CD4-positive, alpha-beta T cell (primary cell): ENCODE data around the gene FN3KRP. TPM values are rescaled to one million over a fixed set of nuclear protein-coding genes. Genes with fewer than 3 reads are reported as not detected.

Experiments used
- ATAC-seq: fragments of 200-7000 bp; cut with Tn5 transposase; one replicate; pipeline ENCODE4 v1.10.0; 2022; ENCODE audit warnings: mild to moderate bottlenecking; ENCODE audit not compliant: poor library complexity
- CTCF ChIA-PET: fragments of 350-600 bp; sonication (Branson Sonifier 250); formaldehyde crosslinking; loops from one replicate; lab custom pipeline; 2021; ENCODE audit warnings: antibody characterized with exemption, inconsistent platforms; lab: Charles Lee
- POLR2A ChIA-PET: fragments of 350-600 bp; sonication (Branson Sonifier 250); formaldehyde crosslinking; loops from one replicate; lab custom pipeline; 2021; ENCODE audit warnings: antibody characterized with exemption, inconsistent platforms; lab: Charles Lee
- DNase-seq, 14 experiments: peaks; one replicate each; pipeline ENCODE4 v3.0.0-alpha.2; 2013 to 2020; ENCODE audit warnings: mixed read lengths in 2 of 14
- H3K27ac ChIP-seq, 2 donors: one replicate each; pipeline versions ENCODE4 v1.5.1 to v1.7.0; 2013; ENCODE audit warnings: low read length in 2 of 2, low read depth in 1 of 2, mild to moderate bottlenecking in 1 of 2
- H3K27me3 ChIP-seq, 2 experiments: 1 replicate in 1 of 2; 2 replicates in 1 of 2; pipeline versions ENCODE4 v1.6.1 to v1.7.0; 2013; ENCODE audit warnings: low read length in 2 of 2, control low read depth in 1 of 2, mild to moderate bottlenecking in 1 of 2, moderate library complexity in 1 of 2; ENCODE audit not compliant: insufficient read depth in 2 of 2, control insufficient read depth in 1 of 2
- H3K36me3 ChIP-seq: one replicate; pipeline ENCODE4 v1.6.1; 2013; ENCODE audit warnings: low read length, control low read depth; ENCODE audit not compliant: insufficient read depth
- H3K4me1 ChIP-seq: one replicate; pipeline ENCODE4 v1.6.1; 2013; ENCODE audit warnings: low read length, control low read depth; ENCODE audit not compliant: insufficient read depth
- H3K4me3 ChIP-seq: one replicate; pipeline ENCODE4 v1.5.1; 2013; ENCODE audit warnings: mild to moderate bottlenecking, low read length, moderate library complexity
- H3K9me3 ChIP-seq, 2 experiments: 1 replicate in 1 of 2; 2 replicates in 1 of 2; pipeline versions ENCODE4 v1.6.1 to v1.7.0; 2013; ENCODE audit warnings: low read length in 2 of 2, mild to moderate bottlenecking in 2 of 2, control low read depth in 1 of 2, moderate library complexity in 1 of 2; ENCODE audit not compliant: control insufficient read depth in 1 of 2, insufficient read depth in 1 of 2
- H3K27ac Mint-ChIP-seq: one replicate; pipeline ENCODE4 v1.8.0; 2020; ENCODE audit warnings: mixed read lengths
- H3K27me3 Mint-ChIP-seq: one replicate; pipeline ENCODE4 v1.8.0; 2021; ENCODE audit warnings: mixed read lengths
- H3K36me3 Mint-ChIP-seq: one replicate; pipeline ENCODE4 v1.8.0; 2021; ENCODE audit warnings: low read depth, mixed read lengths
- H3K4me1 Mint-ChIP-seq: one replicate; pipeline ENCODE4 v1.8.0; 2021; ENCODE audit warnings: low read depth, mixed read lengths
- H3K4me3 Mint-ChIP-seq: one replicate; pipeline ENCODE4 v1.8.0; 2020; ENCODE audit warnings: mild to moderate bottlenecking, mixed read lengths
- H3K9me3 Mint-ChIP-seq: one replicate; pipeline ENCODE4 v1.8.0; 2020; ENCODE audit warnings: mixed read lengths
- CTCF ChIP-seq: fragments of 200-600 bp; IDR thresholded peaks from one replicate; pipeline ENCODE4 v1.8.0; 2022; ENCODE audit warnings: antibody characterized with exemption, mild to moderate bottlenecking
- intact Hi-C, 2 experiments: fragments of 100-400 bp; cut with DNase I in 1 of 2; cut with micrococcal nuclease in 1 of 2; formaldehyde crosslinking; loops; one replicate each; pipeline versions ENCODE4 v1.15.1 to v1.9.0; 2023 to 2025; cut with DNase I, micrococcal nuclease
- total RNA-seq, 174 experiments: library from RNA in 2 of 174; stranded (reverse) in 2 of 174; gene quantifications; one replicate each; pipeline ENCODE4 v1.2.3 and lab custom pipeline; 2021 to 2026

Gene FN3KRP
- total RNA-seq, 2 experiments from 2014 or later = 30.6 to 31.2 TPM

- POLR2A ChIA-PET = no interaction called here
- peaks cover 0 to 6% of the 10 kb centered on the region in 2 experiments for H3K27me3 ChIP-seq
Measured at GRCh38 chr17:82692268-82692667, 24.2 kb upstream of the FN3KRP start.

GRCh38 chr17:82693168-82693867, 23.2 kb upstream of the FN3KRP start:
- no peak overlapping the region for H3K27ac ChIP-seq
- H3K27me3 ChIP-seq = peaks cover 0 to 6% of the 10 kb centered on the region in 2 experiments
- DNase-seq = no peak
- ATAC-seq = no peak
- intact Hi-C loops = no loop called here
- POLR2A ChIA-PET = no interaction called here
- H3K9me3 ChIP-seq = peaks cover 7 to 28% of the 10 kb centered on the region in 2 experiments
- H3K36me3 ChIP-seq = no peaks in the 10 kb centered on the region
- H3K27ac Mint-ChIP-seq = no peak overlapping the region
- no peaks in the 10 kb centered on the region for H3K27me3 Mint-ChIP-seq
- H3K9me3 Mint-ChIP-seq = peaks cover 5% of the 10 kb centered on the region
- peak overlapping the region; percentile 42 for H3K4me3 Mint-ChIP-seq
- H3K36me3 Mint-ChIP-seq = peaks cover 11% of the 10 kb centered on the region
- no peak for TF ChIP-seq CTCF
- no peaks in the 10 kb centered on the region for H3K4me1 Mint-ChIP-seq
- CTCF ChIA-PET = no interaction called here
- H3K4me1 ChIP-seq = peaks cover 11% of the 10 kb centered on the region
- no peak overlapping the region for H3K4me3 ChIP-seq

More at GRCh38 chr17:82692268-82692667, 24.2 kb upstream of the FN3KRP start:
- ATAC-seq (no peak), DNase-seq (no peak)
- Mint-ChIP-seq H3K9me3 (peaks cover 5% of the 10 kb centered on the region), H3K4me1 (no peaks in the 10 kb centered on the region), H3K27me3 (no peaks in the 10 kb centered on the region), H3K4me3 (no peak overlapping the region), H3K27ac (no peak overlapping the region), H3K36me3 (peaks cover 11% of the 10 kb centered on the region)
- no peak for TF ChIP-seq CTCF
- CTCF ChIA-PET = no interaction called here
- Histone ChIP-seq H3K4me3 (no peak overlapping the region), H3K27ac (no peak overlapping the region), H3K36me3 (no peaks in the 10 kb centered on the region), H3K9me3 (peaks cover 7 to 25% of the 10 kb centered on the region in 2 experiments), H3K4me1 (peaks cover 6% of the 10 kb centered on the region)
- intact Hi-C loops = no loop called here

GRCh38 chr17:82694647-82695046, 21.9 kb upstream of the FN3KRP start:
- ChIA-PET POLR2A (no interaction called here), CTCF (no interaction called here)
- H3K9me3 Mint-ChIP-seq = peaks cover 5% of the 10 kb centered on the region
- Histone ChIP-seq H3K27me3 (peaks cover 0 to 6% of the 10 kb centered on the region in 2 experiments), H3K36me3 (no peaks in the 10 kb centered on the region), H3K9me3 (peaks cover 7 to 28% of the 10 kb centered on the region in 2 experiments), H3K4me3 (no peak overlapping the region), H3K4me1 (peaks cover 18% of the 10 kb centered on the region), H3K27ac (no peak overlapping the region)
- no peaks in the 10 kb centered on the region for H3K27me3 Mint-ChIP-seq
- H3K4me1 Mint-ChIP-seq = peaks cover 10% of the 10 kb centered on the region
- no peak overlapping the region for H3K27ac Mint-ChIP-seq
- ATAC-seq = no peak
- DNase-seq = no peak
- TF ChIP-seq CTCF = no peak
- intact Hi-C loops = loop anchor here in 1 of 2 experiments (5.0 kb wide), 1 partner anchor 58 kb away; the partner anchor contains the start of gene TBCD
- H3K4me3 Mint-ChIP-seq = peak overlapping the region; percentile 66
- peaks cover 11% of the 10 kb centered on the region for H3K36me3 Mint-ChIP-seq
